VCaP (cell line): ENCODE results near the gene SDR42E1.

ENCODE experiments used
- H3K27ac ChIP-seq: fragments of 450-650 bp; 2 replicates; pipeline ENCODE4 v1.5.1; 2017
- TF ChIP-seq, protein P1 (sequence below): fragments of 450-650 bp; conservative IDR thresholded peaks from 2 replicates; pipeline ENCODE4 v1.5.1; 2017; ENCODE audit warnings: mild to moderate bottlenecking, moderate library complexity

The SDR42E1 gene

DNA sequence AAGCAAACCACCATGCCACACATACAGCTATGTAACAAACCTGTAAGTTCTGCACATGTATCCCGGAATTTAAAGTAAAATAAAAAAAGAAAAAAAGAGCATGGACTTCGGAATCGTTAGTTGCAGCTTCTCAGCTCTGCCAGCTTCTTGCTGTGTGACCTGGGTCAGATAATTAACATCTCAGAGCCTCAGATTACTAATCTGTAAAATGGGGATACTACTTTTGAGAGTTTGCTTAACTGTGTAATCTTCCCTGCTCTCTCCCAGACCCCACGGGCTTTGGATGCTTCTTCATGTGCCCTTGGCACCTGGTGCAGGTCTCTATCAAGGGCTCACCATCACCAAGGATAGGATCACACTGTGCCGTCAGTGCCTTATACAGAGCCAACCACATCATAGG is 40.4 kb upstream of the SDR42E1 start:
- H3K27ac ChIP-seq, result no peak overlapping the region; the same call in 1 of the 2 replicates
- TF ChIP-seq, protein P1, sequence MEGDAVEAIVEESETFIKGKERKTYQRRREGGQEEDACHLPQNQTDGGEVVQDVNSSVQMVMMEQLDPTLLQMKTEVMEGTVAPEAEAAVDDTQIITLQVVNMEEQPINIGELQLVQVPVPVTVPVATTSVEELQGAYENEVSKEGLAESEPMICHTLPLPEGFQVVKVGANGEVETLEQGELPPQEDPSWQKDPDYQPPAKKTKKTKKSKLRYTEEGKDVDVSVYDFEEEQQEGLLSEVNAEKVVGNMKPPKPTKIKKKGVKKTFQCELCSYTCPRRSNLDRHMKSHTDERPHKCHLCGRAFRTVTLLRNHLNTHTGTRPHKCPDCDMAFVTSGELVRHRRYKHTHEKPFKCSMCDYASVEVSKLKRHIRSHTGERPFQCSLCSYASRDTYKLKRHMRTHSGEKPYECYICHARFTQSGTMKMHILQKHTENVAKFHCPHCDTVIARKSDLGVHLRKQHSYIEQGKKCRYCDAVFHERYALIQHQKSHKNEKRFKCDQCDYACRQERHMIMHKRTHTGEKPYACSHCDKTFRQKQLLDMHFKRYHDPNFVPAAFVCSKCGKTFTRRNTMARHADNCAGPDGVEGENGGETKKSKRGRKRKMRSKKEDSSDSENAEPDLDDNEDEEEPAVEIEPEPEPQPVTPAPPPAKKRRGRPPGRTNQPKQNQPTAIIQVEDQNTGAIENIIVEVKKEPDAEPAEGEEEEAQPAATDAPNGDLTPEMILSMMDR, result no peak

DNA sequence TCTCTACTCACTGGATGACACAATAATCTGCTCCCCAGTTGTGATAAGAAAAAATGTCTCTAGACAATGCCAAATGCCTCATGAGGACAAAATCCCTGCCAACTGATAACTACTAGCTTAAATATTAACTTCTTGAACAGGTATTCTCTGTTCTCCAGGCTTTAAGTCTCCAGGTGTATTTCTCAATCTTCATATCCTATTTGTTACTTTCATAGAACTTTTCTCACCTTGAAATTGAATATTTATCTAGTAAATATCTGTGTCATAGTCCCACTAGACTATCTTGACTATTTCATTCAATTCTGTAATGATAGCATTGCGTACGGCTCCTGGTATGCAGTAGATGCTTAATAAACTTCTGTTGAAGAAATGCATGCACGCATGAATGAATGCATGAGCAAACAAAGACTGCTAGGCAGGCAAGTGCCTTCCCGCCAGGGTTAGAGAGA is 39.7 kb upstream of the SDR42E1 start:
- TF ChIP-seq, protein P1, result no peak
- H3K27ac ChIP-seq, result peak overlapping the region; percentile 13; the same call in 1 of the 2 replicates

DNA sequence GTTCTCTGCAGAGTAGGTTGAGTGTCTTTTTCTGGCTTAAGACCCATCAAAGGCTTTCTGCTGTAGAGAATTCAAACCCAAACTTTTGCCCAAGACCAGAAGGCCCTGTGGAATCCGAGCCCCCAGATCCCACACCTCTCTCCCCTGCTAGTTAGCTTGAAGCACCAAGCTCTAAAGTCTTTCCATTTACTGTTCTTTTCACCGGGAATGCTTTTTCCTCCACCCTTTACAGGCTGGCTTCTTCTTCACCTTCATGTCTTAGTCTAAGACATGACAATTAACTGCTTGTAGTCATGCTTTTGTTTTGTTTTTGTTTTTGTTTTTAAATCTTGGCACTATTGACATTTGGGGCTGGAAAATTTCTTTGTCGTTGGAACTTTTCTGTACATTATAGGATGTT is 39.2 kb upstream of the SDR42E1 start:
- no peak overlapping the region for H3K27ac ChIP-seq
- TF ChIP-seq, protein P1, result no peak

DNA sequence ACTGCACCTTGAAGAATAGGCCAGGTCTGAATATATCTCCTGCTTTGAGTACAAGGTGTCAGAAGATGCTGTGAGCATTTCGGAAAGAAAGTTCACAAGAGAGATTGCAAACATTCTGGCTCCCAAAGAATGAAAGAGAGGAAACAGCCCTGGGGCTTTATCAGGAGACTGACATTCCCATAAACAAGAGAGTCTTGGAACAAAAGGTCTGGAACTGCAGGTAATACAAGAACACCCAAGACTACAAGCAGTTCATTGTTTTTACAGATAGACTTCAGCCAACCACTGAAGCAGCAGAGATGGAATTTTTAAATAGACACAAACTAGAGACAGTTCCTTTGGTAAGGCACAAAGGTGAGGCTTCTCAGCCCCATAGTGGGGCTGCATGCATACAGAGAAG is 38.2 kb upstream of the SDR42E1 start:
- peak overlapping the region; percentile 4; the same call in 1 of the 2 replicates for H3K27ac ChIP-seq
- TF ChIP-seq, protein P1, result no peak

DNA sequence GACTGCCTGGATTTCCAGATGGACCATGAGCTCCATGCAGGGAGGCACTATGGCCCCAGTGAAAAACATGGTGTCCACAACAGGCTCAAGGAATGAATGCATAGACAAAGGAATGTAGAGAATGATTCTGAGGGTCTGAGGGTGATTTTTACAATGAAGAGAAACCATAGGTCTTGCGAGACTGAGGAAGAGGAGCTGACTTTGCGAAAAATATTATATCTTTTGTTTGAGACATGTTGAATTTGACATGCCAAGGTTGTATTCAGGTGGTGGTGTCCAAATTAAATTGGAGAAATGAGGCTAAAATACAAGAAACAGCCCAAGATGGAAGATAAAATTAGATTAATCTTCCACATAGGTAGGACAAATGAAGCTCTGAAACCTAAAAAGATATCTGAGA is 36.5 kb upstream of the SDR42E1 start:
- TF ChIP-seq, protein P1, result no peak

DNA sequence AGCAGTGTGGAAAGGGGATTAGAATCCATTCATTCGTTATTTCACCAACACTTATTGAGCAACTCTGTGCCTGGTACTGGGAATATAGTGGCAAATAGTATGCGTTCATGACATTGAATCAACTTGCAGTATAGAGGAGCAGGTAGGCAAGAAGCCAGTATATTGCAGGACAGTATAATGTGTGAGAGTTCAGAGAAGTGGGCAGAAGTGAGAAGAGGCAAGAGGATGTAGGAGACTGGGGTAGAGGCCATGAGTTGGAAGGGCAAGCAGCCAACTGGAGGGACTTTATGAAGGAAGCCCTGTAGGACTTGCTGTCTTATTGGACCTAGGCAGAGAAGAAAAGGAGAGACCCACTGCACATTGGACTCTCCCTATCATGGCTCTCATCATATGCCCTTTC is 36.1 kb upstream of the SDR42E1 start:
- TF ChIP-seq, protein P1, result no peak
- H3K27ac ChIP-seq, result no peak overlapping the region

More for the DNA sequence above, 36.5 kb upstream of the SDR42E1 start:
- H3K27ac ChIP-seq, result no peak overlapping the region

DNA sequence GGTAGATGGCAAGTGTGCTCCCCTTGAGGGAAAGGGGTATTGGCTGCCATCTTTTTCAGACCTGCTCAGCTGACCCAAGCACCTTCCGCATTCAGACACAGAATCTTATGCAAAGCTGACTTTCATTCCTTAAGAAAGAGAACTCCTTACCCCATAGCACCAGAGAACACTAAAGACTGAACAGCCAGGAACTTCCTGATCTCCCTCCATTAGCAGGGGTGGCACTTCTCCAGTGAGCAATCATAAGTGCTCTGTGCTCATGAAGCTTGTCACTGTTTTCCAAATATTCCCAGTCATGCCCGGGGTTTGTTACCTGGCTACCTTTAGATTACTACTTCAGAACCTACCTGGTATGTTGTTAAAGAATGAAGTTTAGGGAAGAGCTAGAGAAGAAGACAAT is 35.7 kb upstream of the SDR42E1 start:
- H3K27ac ChIP-seq, result no peak overlapping the region
- TF ChIP-seq, protein P1, result no peak
